GM18870 (cell line): Measurements from ENCODE around the gene COPS7A.

ENCODE experiments used
- ATAC-seq: cut with Tn5 transposase; IDR thresholded peaks from one replicate; pipeline ENCODE4 v1.9.1; 2021; ENCODE audit warnings: moderate library complexity; ENCODE audit not compliant: unreplicated experiment

Gene COPS7A

GRCh38 chr12:6768990-6769389, 45.1 kb downstream of the COPS7A start:
- ATAC-seq = no peak

GRCh38 chr12:6769666-6770065, 45.8 kb downstream of the COPS7A start:
- no peak for ATAC-seq

- no peak for ATAC-seq
Measured at GRCh38 chr12:6770094-6770493, 46.2 kb downstream of the COPS7A start.

GRCh38 chr12:6770600-6770999, 46.8 kb downstream of the COPS7A start:
- ATAC-seq = no peak

GRCh38 chr12:6771091-6771495, 47.2 kb downstream of the COPS7A start:
- no peak for ATAC-seq

- no peak for ATAC-seq
Measured at GRCh38 chr12:6771509-6772330, 47.9 kb downstream of the COPS7A start.

- ATAC-seq = no peak
Measured at GRCh38 chr12:6772331-6772695, 48.5 kb downstream of the COPS7A start, which contains the start of gene LAG3. TSS of gene LAG3 (plus strand) at chr12:6772520. CDS start at chr12:6772853, 333 bp downstream.

GRCh38 chr12:6772726-6773589, 49.1 kb downstream of the COPS7A start:
- ATAC-seq = no peak

- no peak for ATAC-seq
Measured at GRCh38 chr12:6773590-6774351, 49.9 kb downstream of the COPS7A start.

GRCh38 chr12:6774499-6775062, 50.7 kb downstream of the COPS7A start:
- no peak for ATAC-seq

- ATAC-seq = no peak
Measured at GRCh38 chr12:6775185-6776174, 51.6 kb downstream of the COPS7A start.

GRCh38 chr12:6777386-6777785, 53.5 kb downstream of the COPS7A start:
- no peak for ATAC-seq

GRCh38 chr12:6778217-6778573, 54.3 kb downstream of the COPS7A start:
- no peak for ATAC-seq

- ATAC-seq = peak; percentile 71
Measured at GRCh38 chr12:6778574-6779550, 55.0 kb downstream of the COPS7A start.

- ATAC-seq = no peak
Measured at GRCh38 chr12:6779708-6780432, 56.0 kb downstream of the COPS7A start.

- no peak for ATAC-seq
Measured at GRCh38 chr12:6780573-6780972, 56.7 kb downstream of the COPS7A start.
